ENCODE measurements around the gene SST.

- TF ChIP-seq CTCF (IDR thresholded peaks at IDR 0.05; ENCODE audit: insufficient read depth, low read length) (no peak), GABPA (IDR thresholded peaks at IDR 0.05; ENCODE audit: low read depth) (no peak), REST (IDR thresholded peaks at IDR 0.05; ENCODE audit: insufficient replicate concordance, low read depth) (no peak), POLR2AphosphoS5 (IDR thresholded peaks at IDR 0.05; ENCODE audit: low read depth) (no peak), SPI1 (IDR thresholded peaks at IDR 0.05; ENCODE audit: borderline replicate concordance, low read depth) (no peak)
These were observed 28.6 kb upstream of the SST start for GRCh38 chr3:187698499-187699399.
